Measurements from ENCODE around the gene SFPQ.
"Not testable (repeated sequence)": the region's sequence is repeated elsewhere in the genome, so short reads cannot be mapped to it uniquely, and the experiment has no call there.

SFPQ gene, protein sequence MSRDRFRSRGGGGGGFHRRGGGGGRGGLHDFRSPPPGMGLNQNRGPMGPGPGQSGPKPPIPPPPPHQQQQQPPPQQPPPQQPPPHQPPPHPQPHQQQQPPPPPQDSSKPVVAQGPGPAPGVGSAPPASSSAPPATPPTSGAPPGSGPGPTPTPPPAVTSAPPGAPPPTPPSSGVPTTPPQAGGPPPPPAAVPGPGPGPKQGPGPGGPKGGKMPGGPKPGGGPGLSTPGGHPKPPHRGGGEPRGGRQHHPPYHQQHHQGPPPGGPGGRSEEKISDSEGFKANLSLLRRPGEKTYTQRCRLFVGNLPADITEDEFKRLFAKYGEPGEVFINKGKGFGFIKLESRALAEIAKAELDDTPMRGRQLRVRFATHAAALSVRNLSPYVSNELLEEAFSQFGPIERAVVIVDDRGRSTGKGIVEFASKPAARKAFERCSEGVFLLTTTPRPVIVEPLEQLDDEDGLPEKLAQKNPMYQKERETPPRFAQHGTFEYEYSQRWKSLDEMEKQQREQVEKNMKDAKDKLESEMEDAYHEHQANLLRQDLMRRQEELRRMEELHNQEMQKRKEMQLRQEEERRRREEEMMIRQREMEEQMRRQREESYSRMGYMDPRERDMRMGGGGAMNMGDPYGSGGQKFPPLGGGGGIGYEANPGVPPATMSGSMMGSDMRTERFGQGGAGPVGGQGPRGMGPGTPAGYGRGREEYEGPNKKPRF

DNA sequence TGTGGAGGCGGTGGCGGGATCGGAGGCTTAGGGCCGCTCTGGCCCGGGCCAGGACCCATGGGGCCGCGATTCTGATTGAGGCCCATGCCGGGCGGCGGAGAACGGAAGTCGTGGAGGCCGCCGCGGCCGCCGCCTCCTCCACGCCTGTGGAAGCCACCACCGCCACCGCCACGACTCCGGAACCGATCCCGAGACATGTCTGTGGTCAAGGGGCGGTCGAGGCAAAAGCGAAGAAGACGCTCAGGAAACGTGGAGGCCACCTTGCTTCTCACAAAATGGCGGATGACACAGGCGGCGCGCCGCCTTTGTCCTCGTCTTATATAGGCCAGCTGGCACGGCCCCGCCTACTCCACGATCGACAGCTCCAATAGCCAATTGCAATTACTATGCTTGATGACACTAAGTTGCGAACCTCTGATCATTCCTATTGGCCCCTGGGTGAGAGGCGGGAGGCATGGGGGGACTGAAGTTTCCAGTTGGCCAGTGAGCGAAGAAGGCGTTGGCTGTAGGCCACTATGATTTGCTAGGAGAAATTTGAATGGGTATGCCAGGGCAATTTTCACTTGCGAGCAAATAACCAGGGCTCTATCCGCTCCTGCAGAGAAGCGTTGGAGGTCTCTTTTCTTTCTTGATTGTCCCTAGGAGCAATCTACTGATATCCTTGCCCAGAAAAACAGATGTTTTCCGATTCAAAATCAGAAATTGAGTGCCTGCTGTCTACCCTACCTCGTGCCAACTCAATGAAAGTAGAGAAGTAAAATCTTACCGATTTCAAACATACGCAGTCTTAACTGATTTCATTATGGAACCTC, at the start of gene SFPQ:
SFPQ (minus strand) TSS at position 293 of the 812 bp plus-strand sequence; CDS start at position 197, 96 bp downstream.
- DNase-seq, result peak; percentile 99

DNA sequence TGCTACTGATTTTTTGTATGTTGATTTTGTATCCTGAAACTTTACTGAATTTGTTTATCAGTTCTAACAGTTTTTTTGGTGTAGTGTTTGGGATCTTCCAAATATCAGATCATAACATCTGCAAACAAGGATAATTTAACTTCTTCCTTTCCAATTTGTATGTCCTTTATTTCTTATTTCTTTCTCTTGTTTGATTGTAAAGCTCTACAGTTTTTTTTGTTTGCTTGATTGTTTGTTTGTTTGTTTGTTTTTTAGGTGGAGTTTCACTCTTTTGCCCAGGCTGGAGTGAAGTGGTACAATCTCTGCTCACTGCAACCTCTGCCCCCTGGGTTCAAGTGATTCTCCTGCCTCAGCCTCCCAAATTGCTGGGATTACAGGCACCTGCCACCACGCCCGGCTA, 43.8 kb upstream of the SFPQ start:
- DNase-seq, result not testable (repeated sequence)

DNA sequence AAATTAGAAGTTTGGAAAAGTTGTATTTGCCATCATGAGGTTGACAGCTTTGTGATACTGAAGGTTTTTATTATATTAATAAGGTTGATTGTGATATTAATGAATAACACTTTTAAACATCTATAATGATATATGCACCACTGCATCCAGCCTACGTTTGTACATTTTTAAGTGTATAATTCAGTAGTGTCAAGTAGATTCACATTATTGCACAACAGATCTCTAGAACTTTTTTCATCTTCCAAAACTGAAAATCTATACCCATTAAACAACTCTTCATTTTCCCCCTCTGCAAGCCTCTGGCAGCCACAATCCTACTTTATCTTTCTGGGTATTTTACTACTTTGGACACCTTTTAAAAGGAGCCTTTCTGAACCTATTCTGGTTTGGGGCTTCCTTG, 38.3 kb upstream of the SFPQ start:
- DNase-seq, result no peak

DNA sequence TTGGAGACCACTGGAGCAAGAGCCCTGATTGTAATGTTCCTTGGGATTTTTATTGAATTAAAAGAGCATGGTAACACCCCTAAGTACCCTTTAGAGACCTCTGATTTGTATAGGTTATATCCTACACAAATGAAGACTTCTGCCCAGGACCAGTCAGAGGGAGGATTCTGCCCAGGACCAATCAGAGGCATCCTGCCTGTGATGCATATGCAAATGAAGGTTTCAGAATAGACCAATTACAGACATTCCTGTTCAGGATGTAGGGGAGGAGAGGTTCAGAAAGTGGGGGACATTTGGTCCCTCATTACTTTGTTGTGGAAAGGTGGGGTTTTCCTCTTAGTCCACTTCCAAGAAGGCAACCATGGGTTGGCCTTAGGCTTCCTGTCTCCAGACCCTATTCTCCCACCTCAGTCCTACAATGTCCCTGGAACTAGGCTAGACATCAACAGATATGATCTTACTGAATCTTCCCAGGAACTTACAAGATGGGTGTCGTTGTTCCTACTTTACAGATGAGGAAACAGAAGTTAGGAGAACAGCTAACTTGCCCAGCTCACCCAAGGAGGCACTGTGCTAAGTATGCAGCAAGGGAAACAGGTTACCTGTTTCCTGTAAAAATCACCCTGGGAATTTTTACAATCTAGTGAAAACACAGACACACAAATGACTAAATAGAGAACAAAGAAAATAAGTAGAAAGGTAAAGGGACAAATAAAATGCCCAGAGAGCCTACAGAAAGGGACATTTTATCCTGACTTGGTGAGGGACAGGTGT, 36.8 kb upstream of the SFPQ start:
- no peak for DNase-seq

DNA sequence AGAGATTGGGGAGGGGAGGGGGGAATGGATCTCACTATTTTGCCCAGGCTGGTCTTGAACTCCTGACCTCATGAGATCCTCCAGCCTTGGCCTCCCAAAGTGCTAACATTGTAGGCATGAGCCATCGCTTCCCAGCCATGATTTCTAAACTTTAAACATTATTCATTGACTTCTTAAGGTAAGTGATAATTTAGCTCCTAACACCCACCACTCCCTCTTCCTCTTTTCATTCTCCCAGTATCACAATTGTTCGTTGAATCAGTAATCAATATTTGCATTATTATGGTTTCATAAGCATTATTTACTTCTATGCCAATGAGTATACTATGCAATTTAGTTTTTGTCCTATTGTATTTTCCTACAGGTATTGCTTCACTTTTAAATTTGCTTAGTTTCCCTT, 33.6 kb upstream of the SFPQ start:
- DNase-seq, result no peak

DNA sequence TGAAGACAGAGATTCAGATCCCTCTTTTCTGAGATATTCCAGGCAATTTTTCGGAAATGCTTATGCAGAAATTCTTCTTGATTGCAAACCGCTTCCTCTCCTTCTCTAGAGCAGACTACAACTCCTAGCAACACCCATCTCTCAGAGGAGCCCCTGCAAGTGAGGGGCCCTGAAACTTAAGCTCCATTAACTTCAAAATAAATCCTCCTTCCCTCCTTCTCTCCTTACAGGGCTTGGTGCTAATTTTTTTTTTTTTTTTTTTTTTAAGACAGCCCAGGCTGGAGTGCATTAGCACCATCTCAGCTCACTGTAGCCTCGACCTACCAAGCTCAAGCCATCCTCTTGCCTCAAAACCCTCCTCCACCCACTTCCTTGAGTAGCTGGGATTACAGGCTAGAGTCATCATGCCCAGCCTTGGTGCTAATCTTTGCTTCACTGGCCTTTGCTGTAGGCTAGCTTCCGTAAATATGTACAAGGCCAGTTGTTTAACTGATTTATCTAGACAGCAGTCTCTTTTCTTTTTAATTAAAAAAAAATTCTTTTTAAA, 30.2 kb upstream of the SFPQ start:
- no peak for DNase-seq

DNA sequence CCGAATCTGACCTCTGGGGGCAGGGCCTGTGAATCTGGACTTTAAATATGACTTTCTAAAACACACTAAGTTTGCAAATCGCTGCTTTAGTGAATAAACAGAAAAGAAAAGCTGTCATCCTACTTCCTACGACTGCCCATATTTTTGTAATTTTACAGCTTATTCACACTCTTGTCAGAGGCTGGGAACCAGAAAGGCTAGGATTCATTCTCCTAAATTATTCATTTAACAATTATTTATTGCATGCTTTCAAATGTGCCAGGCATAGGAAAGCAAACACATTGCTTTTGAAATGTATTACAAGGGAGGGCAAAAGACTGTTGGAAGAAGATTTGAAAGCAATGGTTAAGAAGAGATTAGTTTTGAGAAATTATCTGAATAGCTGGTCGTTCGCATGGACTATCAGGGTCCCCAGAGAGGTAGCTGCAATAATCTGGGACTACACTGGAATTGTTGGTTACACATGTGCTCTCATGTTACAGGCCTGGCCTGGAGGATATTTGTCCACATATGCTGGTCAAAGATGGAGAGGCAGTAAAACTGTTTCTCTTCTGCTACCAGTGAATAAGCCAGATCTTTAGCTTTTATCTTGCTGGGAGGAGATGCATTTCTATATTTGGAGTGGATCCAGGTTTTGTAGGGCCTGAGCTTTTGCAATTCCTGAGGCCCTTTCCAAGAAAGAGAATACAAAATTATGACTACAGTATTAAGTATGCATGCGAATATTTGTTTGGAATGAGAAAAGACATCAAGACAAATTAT, 29.6 kb upstream of the SFPQ start:
- no peak for DNase-seq

DNA sequence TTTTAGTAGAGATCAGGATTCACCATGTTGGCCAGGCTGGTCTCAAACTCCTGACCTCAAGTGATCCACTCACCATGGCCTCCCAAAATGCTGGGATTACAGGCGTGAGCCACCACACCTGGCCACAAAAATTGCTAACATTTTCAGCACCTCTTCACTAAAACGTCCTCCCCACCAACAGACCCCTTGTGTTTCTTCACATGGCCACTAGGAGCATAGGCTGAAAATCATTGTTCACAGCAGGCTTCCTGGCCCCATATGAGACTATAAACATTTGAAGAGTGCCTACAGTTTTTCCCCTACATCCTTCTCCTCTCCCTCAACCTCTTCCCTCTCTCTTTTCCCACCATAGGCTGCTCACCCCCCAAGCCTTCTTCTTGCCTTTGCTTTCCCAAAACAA, 28.0 kb upstream of the SFPQ start:
- no peak for DNase-seq

DNA sequence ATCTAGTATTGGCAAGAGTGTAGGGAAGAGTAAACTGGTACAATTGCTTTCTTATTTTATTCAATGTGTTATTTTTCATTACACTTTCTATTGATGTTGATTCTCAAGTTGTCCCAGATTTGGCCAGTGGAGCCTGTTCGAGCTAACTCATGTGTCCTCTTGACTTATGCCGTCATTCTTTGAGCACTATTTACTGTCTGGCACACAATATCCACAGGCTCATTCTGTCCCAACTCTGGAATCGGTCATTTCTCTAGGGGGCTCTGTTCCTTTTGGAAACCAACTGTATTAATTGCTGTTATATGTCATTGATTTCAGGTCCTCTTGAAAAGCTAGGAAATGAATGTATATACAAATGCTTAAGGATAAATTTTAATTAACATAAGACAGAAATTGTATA, 22.4 kb upstream of the SFPQ start:
- DNase-seq, result no peak

DNA sequence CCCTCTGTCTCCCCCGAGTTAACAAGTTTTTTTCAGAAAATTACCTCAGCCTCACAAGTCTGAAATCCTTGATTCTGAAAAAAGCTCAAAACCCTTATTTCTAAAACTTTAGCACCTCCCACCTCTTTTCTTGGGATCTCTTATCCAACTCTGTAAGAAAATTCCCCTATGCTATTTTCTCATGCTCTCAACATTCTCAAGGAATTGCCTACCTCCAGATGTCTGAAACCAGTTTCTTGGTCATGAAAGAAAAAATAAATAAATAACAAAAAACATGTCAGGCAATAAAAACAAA, 18.1 kb upstream of the SFPQ start:
- DNase-seq, result no peak

DNA sequence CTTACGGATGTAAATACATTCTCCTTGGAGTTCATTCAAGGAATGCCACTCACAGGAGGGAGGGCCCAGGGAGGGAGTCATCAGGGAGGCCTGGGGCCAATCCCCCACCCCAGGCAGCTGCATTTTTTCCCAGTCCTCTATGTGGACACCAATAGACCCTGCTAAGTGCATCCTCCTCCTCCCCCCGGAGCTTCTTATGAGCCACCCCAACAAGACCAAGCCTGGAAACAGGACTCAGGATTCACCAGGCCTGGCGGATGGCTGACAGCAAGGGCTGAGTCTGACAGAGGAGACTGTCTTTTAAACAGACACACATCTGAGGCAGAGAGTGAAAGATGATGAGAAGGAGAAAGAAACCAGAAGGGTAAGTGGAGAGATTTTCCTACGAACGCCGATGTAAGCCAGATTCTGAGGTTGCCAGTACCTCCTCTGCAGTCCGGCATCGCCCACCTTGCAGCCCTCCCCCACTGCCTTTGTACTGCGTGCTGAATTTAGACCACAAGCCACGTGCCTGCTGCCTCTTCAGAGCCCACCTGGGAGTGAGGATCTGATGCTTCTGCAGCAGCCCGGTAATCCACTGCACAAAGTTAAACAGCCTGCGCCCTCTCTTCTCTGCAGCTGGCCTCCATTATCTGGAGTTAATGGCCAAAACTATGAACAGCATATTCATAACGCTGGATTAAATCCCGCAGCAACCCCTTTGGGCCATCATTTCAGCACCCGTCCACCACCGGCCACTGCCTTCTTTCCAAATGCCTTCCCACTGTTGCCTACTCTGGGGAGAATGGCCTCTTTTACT, 17.6 kb upstream of the SFPQ start:
- DNase-seq, result no peak

DNA sequence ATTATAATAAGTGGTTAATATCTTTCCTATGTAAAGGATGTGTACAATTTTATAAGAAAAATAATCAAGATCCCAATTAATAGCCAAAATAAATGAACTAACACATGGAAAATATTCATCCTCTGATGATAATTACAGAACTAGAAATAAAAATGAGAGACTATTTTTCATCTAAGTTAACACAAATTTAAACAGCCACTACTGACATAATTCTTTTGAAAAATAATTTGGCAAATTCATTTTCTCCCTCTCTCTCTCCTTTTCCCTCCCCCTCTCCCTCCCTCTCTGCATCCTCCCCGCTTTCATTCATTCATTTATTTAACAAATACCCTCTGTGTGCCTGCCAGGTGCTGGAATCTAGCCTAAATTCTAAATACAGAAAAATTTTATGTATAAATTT, 10.3 kb upstream of the SFPQ start:
- no peak for DNase-seq

DNA sequence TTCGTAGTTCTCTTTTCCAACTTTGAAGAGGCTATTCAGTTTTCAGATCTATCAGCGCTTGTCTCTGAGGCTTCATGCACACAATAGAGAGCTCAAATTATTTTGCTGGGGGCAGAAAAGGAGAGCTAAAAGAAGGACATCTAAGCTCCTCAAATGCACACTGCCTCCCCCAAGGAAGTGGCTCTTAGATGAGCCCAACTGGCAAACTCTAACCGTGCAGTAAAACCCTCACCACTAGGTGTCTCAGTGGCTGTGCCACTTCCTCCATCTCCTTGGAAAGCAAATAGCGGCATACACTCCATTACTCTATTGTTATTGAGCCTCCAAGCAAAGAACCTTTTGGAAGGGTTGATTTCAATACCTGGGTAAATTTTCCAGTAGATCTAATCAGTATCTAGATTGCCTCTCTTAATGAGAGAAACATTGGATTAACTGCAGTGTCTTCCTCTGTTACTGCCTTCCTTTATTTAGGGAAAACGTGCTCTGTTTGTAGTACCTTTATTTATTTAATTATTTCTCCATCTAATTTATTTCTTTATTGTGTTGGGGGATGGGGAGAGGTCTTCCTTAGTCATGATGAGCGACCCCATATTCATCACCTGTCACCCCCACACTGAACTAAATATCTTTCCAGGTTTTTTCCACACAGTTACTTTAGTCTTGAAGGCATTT, 9.2 kb upstream of the SFPQ start:
- DNase-seq, result peak; percentile 48

DNA sequence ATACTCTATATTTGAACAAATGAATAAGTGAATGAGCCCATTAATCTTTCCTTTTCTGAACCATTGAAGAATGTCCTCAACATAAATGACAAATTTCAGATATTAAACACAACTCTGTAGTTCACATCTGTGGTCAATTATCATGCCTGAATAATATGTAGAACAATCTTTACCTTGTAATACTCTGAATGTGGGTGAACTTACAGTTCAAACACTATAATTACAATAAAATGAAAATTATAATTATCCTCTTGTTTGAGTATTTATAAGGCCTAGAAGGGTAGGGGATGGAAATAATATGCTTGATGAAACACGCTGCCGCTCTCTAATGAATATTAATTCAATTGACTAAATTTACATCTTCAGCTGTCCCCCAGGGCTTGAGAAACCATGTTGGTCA, 8.7 kb upstream of the SFPQ start:
- DNase-seq, result no peak

DNA sequence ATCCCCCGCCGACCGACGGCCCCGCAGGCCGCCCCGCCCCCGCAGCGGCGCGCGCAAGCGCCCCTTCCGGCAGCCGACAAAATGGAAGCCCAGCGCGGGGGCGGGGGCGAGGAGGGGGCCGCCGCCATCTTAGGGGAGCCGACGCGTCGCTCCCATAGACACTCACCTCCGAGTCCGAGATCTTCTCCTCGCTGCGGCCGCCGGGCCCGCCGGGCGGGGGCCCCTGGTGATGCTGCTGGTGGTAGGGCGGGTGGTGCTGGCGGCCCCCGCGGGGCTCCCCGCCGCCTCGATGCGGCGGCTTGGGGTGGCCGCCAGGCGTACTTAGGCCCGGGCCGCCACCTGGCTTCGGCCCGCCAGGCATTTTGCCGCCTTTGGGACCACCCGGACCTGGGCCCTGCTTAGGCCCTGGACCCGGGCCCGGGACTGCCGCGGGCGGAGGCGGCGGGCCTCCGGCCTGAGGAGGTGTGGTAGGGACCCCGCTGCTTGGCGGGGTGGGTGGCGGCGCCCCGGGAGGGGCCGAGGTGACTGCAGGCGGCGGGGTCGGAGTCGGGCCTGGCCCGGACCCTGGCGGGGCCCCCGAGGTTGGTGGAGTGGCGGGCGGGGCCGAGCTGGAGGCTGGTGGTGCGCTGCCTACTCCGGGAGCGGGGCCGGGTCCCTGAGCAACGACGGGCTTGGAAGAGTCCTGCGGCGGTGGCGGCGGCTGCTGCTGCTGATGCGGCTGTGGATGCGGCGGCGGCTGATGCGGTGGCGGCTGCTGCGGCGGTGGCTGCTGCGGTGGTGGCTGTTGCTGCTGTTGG, 691 bp downstream of the SFPQ start:
- DNase-seq, result peak; percentile 47

DNA sequence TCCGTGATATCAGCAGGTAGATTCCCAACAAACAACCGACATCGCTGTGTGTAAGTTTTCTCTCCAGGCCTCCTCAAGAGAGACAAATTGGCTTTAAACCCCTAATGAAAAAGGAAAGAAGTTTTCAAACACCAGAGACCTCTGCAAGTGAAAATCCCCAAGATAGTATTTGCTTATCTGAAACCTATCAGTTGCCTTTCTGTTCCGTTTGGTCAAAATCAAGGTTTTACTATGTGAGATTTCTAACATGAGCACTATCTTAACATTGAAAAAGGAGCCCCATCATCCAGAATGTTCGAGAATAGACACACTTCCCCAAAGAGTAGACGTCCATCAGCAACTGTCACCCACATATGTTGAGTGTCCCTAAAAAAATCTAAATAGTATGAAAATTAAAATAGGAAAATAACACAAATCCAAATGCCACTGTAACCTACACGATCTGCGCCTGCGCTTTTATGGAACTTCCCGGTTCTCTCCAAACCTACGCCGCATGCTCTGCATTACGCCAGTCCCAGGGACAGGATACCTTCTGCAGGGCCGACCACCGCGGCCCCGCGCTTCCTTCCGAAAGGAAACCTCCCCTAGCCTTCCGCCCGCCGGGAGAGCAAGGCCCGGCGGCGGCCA, 1.4 kb downstream of the SFPQ start:
- DNase-seq, result no peak

DNA sequence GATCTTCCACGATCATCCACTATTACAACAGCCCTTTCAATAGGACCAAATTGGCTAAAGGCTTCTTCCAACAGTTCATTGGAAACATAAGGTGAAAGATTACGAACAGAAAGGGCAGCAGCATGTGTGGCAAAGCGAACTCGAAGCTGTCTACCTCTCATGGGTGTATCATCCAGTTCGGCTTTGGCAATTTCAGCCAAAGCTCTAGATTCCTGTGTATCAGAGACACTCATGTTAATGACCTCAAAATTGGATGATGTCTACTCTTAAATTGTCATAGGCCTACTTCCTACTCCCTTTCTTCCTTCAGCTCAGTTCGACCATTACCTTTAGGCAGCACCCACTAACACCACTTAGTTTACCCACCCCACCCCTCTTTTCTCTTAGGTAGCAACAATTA, 2.2 kb downstream of the SFPQ start:
- DNase-seq, result no peak

DNA sequence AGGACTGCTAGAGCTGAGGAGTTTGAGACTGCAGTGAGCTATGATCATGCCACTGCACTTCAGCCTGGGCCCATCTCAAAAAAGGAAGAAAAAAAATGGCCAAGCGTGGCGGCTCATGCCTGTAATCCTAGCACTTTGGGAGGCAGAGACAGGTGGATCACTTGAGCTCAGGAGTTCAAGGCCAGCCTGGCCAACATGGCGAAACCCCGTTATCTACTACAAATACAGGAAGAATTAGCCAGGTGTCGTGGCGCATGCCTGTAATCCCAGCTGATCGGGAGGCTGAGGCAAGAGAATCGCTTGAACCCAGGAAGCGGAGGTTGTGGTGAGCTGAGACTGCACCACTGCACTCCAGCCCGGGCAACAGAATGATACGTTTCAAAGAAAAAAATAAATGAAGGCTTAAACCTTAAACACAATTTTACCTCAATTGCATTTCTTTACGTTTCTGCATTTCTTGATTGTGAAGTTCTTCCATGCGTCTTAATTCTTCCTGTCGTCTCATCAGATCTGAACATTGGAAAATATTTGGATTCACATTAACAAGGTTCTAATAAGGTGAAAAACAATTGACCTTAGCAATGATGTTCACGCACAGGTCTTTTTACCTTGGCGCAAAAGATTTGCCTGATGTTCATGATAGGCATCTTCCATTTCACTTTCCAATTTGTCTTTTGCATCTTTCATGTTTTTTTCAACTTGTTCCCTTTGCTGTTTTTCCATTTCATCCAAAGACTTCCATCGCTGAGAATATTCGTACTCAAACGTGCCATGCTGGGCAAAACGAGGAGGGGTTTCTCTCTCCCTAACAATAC, 4.2 kb downstream of the SFPQ start:
- DNase-seq, result no peak
